Body of pancreas (tissue), 4 donors: ENCODE data around the gene TMA7.

Experiments
- POLR2A ChIP-seq, 3 donors: fragments of 450-650 bp; IDR thresholded peaks; one replicate each; pipeline ENCODE4 v1.6.1; 2016; ENCODE audit warnings: antibody characterized with exemption in 3 of 3, mild to moderate bottlenecking in 2 of 3
- TF ChIP-seq, protein P1 (sequence below), 7 experiments: fragments of 450-650 bp in 4 of 7; fragments of 200-600 bp in 3 of 7; sonication (generic) in 3 of 7; IDR thresholded peaks; one replicate each; pipeline ENCODE4 v1.5.1; 2016 to 2019; ENCODE audit warnings: antibody characterized with exemption in 7 of 7

DNA sequence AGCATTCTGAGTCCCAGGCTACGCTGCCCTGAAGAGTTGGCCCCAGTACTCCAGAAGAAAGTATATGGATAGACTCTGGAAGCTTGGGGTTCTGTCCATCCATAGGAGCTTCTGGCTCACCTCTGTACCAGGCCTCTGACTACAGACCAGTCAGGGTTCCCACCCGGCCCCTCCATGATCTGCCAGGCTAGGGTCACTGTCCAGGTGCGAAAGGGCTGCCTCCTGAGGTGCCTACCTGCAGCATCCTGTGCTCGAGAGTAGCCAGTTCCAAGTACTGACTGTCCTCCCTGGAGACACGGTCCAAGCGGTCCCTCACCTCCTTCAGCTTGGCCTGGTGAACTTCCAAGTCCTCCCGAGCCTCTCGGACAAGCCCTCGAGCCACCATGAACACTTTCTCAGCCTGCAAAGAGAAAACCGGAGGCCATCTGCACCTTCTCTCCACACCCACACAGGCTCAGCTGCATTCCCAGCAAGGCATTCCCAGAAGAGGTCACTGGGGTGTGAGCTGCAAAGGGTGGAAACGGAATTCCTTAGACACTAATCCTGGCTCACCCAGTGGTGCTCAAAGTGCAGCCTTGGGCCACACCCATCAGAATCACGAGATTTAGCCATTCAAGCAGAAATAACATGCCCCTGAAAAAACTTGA lies 6.5 kb upstream of the TMA7 start:
- TF ChIP-seq, protein P1, sequence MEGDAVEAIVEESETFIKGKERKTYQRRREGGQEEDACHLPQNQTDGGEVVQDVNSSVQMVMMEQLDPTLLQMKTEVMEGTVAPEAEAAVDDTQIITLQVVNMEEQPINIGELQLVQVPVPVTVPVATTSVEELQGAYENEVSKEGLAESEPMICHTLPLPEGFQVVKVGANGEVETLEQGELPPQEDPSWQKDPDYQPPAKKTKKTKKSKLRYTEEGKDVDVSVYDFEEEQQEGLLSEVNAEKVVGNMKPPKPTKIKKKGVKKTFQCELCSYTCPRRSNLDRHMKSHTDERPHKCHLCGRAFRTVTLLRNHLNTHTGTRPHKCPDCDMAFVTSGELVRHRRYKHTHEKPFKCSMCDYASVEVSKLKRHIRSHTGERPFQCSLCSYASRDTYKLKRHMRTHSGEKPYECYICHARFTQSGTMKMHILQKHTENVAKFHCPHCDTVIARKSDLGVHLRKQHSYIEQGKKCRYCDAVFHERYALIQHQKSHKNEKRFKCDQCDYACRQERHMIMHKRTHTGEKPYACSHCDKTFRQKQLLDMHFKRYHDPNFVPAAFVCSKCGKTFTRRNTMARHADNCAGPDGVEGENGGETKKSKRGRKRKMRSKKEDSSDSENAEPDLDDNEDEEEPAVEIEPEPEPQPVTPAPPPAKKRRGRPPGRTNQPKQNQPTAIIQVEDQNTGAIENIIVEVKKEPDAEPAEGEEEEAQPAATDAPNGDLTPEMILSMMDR (IDR thresholded peaks at IDR 0.05), result no peak
- TF ChIP-seq POLR2A (IDR thresholded peaks at IDR 0.05), result no peak
